Loucy (cell line): ENCODE results near the gene LIMA1.
"Not testable (repeated sequence)": the region's sequence is repeated elsewhere in the genome, so short reads cannot be mapped to it uniquely, and the experiment has no call there.

ENCODE experiments used
- H2AFZ ChIP-seq: fragments of 200-600 bp; sonication (generic); 2 replicates; pipeline ENCODE4 v1.6.0; 2016; ENCODE audit warnings: antibody characterized with exemption, mild to moderate bottlenecking, low read length, moderate library complexity
- H3F3A ChIP-seq: fragments of 200-600 bp; 2 replicates; pipeline ENCODE4 v1.6.0; 2016; ENCODE audit warnings: antibody characterized with exemption, low read depth, mild to moderate bottlenecking
- H3K27me3 ChIP-seq: fragments of 200-600 bp; sonication (generic); 2 replicates; pipeline ENCODE4 v1.6.1; 2014; ENCODE audit warnings: low read length, mild to moderate bottlenecking; ENCODE audit not compliant: insufficient read depth, poor library complexity, severe bottlenecking
- H3K36me3 ChIP-seq: fragments of 200-600 bp; sonication (generic); 2 replicates; pipeline ENCODE4 v1.6.1; 2016; ENCODE audit warnings: low read length; ENCODE audit not compliant: insufficient read depth
- H3K4me1 ChIP-seq: fragments of 200-600 bp; sonication (generic); 2 replicates; pipeline ENCODE4 v1.5.1; 2014; ENCODE audit warnings: low read length, mild to moderate bottlenecking; ENCODE audit not compliant: insufficient read depth, poor library complexity, severe bottlenecking
- H3K4me2 ChIP-seq: fragments of 200-600 bp; sonication (generic); 2 replicates; pipeline ENCODE4 v1.6.0; 2014; ENCODE audit warnings: antibody characterized with exemption, low read length, low read depth, mild to moderate bottlenecking; ENCODE audit not compliant: poor library complexity, severe bottlenecking
- H3K4me3 ChIP-seq: fragments of 200-600 bp; sonication (generic); 2 replicates; pipeline ENCODE4 v1.5.1; 2014; ENCODE audit warnings: low read length, mild to moderate bottlenecking, mixed read lengths; ENCODE audit not compliant: poor library complexity, severe bottlenecking
- H3K79me2 ChIP-seq: fragments of 200-600 bp; sonication (generic); 2 replicates; pipeline ENCODE4 v1.6.1; 2014; ENCODE audit warnings: low read length; ENCODE audit not compliant: insufficient read depth
- H3K9ac ChIP-seq: fragments of 200-600 bp; sonication (generic); 2 replicates; pipeline ENCODE4 v1.6.0; 2014; ENCODE audit warnings: mild to moderate bottlenecking, low read depth, low read length, moderate library complexity; ENCODE audit not compliant: poor library complexity, severe bottlenecking
- H3K9me2 ChIP-seq: fragments of 200-600 bp; sonication (generic); replicated peaks from 2 replicates; pipeline ENCODE4 v1.6.1; 2016; ENCODE audit warnings: low read depth, low read length, mixed read lengths
- H3K9me3 ChIP-seq: fragments of 200-600 bp; sonication (generic); 2 replicates; pipeline ENCODE4 v1.6.1; 2014; ENCODE audit warnings: mild to moderate bottlenecking, antibody characterized with exemption, low read length, low read depth; ENCODE audit not compliant: insufficient read depth
- H4K20me1 ChIP-seq: fragments of 200-600 bp; sonication (generic); 2 replicates; pipeline ENCODE4 v1.6.0; 2014; ENCODE audit warnings: antibody characterized with exemption, low read length, mild to moderate bottlenecking; ENCODE audit not compliant: insufficient read depth, poor library complexity, severe bottlenecking
- CTCF ChIP-seq: fragments of 200-600 bp; sonication (generic); conservative IDR thresholded peaks from 2 replicates; pipeline ENCODE4 v1.5.1; 2014; ENCODE audit warnings: mild to moderate bottlenecking, antibody characterized with exemption, low read length
- EZH2phosphoT487 ChIP-seq: fragments of 200-600 bp; IDR thresholded peaks from 2 replicates; pipeline ENCODE4 v1.6.1; 2018; ENCODE audit warnings: antibody characterized with exemption, mild to moderate bottlenecking, moderate library complexity, borderline replicate concordance

Gene LIMA1

GRCh38 chr12:50297027-50297426, 13.7 kb upstream of the LIMA1 start:
- H3K79me2 ChIP-seq: no peaks in the 10 kb centered on the region
- H3K36me3 ChIP-seq: no peaks in the 10 kb centered on the region
- no peaks in the 10 kb centered on the region for H3K4me1 ChIP-seq
- no peaks in the 10 kb centered on the region for H4K20me1 ChIP-seq
- H3K9me2 ChIP-seq: no peaks in the 10 kb centered on the region
- H3K4me2 ChIP-seq: no peak overlapping the region
- H3K9ac ChIP-seq: no peak overlapping the region
- no peaks in the 10 kb centered on the region for H3K27me3 ChIP-seq
- no peak overlapping the region for H3K4me3 ChIP-seq
- H3F3A ChIP-seq: no peaks in the 10 kb centered on the region
- H3K9me3 ChIP-seq: no peaks in the 10 kb centered on the region
- no peak for TF ChIP-seq CTCF
- TF ChIP-seq EZH2phosphoT487: no peak
- no peak overlapping the region for H2AFZ ChIP-seq

- Histone ChIP-seq H3K4me2 (no peak overlapping the region), H3K79me2 (no peaks in the 10 kb centered on the region)
- TF ChIP-seq EZH2phosphoT487: no peak
- TF ChIP-seq CTCF: no peak
These were observed 13.2 kb upstream of the LIMA1 start for GRCh38 chr12:50296554-50296953.

GRCh38 chr12:50291377-50291776, 8.1 kb upstream of the LIMA1 start:
- H3K4me2 ChIP-seq: no peak overlapping the region
- TF ChIP-seq CTCF (no peak), EZH2phosphoT487 (no peak)

More at GRCh38 chr12:50296554-50296953, 13.2 kb upstream of the LIMA1 start:
- no peaks in the 10 kb centered on the region for H3K27me3 ChIP-seq
- no peak overlapping the region for H3K4me3 ChIP-seq
- H3F3A ChIP-seq: no peaks in the 10 kb centered on the region
- H3K36me3 ChIP-seq: no peaks in the 10 kb centered on the region
- no peaks in the 10 kb centered on the region for H4K20me1 ChIP-seq
- H2AFZ ChIP-seq: no peak overlapping the region
- H3K9me2 ChIP-seq: no peaks in the 10 kb centered on the region
- no peaks in the 10 kb centered on the region for H3K4me1 ChIP-seq
- no peak overlapping the region for H3K9ac ChIP-seq
- no peaks in the 10 kb centered on the region for H3K9me3 ChIP-seq

GRCh38 chr12:50290692-50291091, 7.4 kb upstream of the LIMA1 start:
- H4K20me1 ChIP-seq, H3K36me3 ChIP-seq, H3K4me1 ChIP-seq, H3F3A ChIP-seq, H3K9me2 ChIP-seq, H3K79me2 ChIP-seq, H3K4me2 ChIP-seq, H2AFZ ChIP-seq, H3K4me3 ChIP-seq, H3K9ac ChIP-seq, H3K9me3 ChIP-seq, H3K27me3 ChIP-seq: not testable (repeated sequence)

More at GRCh38 chr12:50291377-50291776, 8.1 kb upstream of the LIMA1 start:
- Histone ChIP-seq H3K9ac (no peak overlapping the region), H3K27me3 (no peaks in the 10 kb centered on the region), H3K9me3 (no peaks in the 10 kb centered on the region), H3K79me2 (no peaks in the 10 kb centered on the region), H2AFZ (no peak overlapping the region), H3K4me1 (no peaks in the 10 kb centered on the region), H3K9me2 (no peaks in the 10 kb centered on the region), H4K20me1 (no peaks in the 10 kb centered on the region), H3K36me3 (no peaks in the 10 kb centered on the region), H3F3A (no peaks in the 10 kb centered on the region), H3K4me3 (no peak overlapping the region)
